A549 (cell line): ENCODE measurements around the gene RIOX2. TPM values are rescaled to one million over a fixed set of nuclear protein-coding genes. Genes with fewer than 3 reads are reported as not detected.

ENCODE experiments used
- ATAC-seq, 2 experiments: fragments of 200-7000 bp in 1 of 2; fragments of >200 bp in 1 of 2; cut with Nextera tagmentation in 1 of 2; cut with Tn5 transposase in 1 of 2; 3 replicates each; pipeline versions ENCODE4 v1.8.0 to v1.9.1; 2018 to 2020; ENCODE audit warnings: mild to moderate bottlenecking in 1 of 2, moderate library complexity in 1 of 2
- CTCF ChIA-PET: fragments of 300-600 bp; sonication (Branson Sonifier 250); formaldehyde crosslinking; extraction: SDS; loops from one replicate; lab custom pipeline; 2021; ENCODE audit warnings: antibody characterized with exemption, inconsistent platforms; lab: Yijun Ruan, JAX
- POLR2A ChIA-PET: fragments of 350-600 bp; formaldehyde crosslinking; extraction: SDS; loops from one replicate; lab custom pipeline; 2021; ENCODE audit warnings: antibody characterized with exemption, inconsistent platforms; lab: Yijun Ruan, JAX
- DNase-seq, 2 experiments: peaks; one replicate each; pipeline versions ENCODE4 v3.0.0 to v3.0.0-alpha.2; 2011 to 2016; ENCODE audit warnings: low read depth in 1 of 2, low spot score in 1 of 2
- FAIRE-seq: peaks from 2 replicates; lab custom pipeline; 2011; peaks lifted over from hg19 to GRCh38; lab: Jason Lieb, UNC
- H3K27ac ChIP-seq, 2 experiments: fragments of >200 bp; sonication (Bioruptor Twin); formaldehyde crosslinking; 3 replicates each; pipeline ENCODE4 v1.5.1; 2016 to 2017
- H3K4me1 ChIP-seq: fragments of >200 bp; sonication (Bioruptor Twin); formaldehyde crosslinking; 3 replicates; pipeline ENCODE4 v1.6.1; 2016
- H3K4me2 ChIP-seq: fragments of >200 bp; sonication (Bioruptor Twin); formaldehyde crosslinking; 3 replicates; pipeline ENCODE4 v1.6.1; 2016
- H3K4me3 ChIP-seq: fragments of >200 bp; sonication (Bioruptor Twin); formaldehyde crosslinking; 3 replicates; pipeline ENCODE4 v1.5.1; 2016
- H3K9me3 ChIP-seq: fragments of >200 bp; sonication (Bioruptor Twin); formaldehyde crosslinking; 3 replicates; pipeline ENCODE4 v1.6.1; 2016
- BHLHE40 ChIP-seq: IDR thresholded peaks from 2 replicates; pipeline ENCODE4 v1.6.1; 2012; ENCODE audit warnings: low read depth, low read length, inconsistent platforms
- CEBPB ChIP-seq, 2 experiments: fragments of >200 bp in 1 of 2; sonication (Bioruptor Twin) in 1 of 2; formaldehyde crosslinking in 1 of 2; IDR thresholded peaks; 2 replicates each; pipeline ENCODE4 v1.6.1; 2012 to 2016
- EHMT2 ChIP-seq: fragments of 200-600 bp; sonication (generic); IDR thresholded peaks from 2 replicates; pipeline ENCODE4 v1.6.1; 2016; ENCODE audit warnings: antibody characterized with exemption, low read depth, mild to moderate bottlenecking, moderate library complexity
- EP300 ChIP-seq, 2 experiments: fragments of >200 bp; sonication (Bioruptor Twin); formaldehyde crosslinking; IDR thresholded peaks; 2 replicates in 1 of 2; 3 replicates in 1 of 2; pipeline ENCODE4 v1.6.1; 2016 to 2017
- FOSB ChIP-seq: fragments of 250-450 bp; sonication (Bioruptor Pico); IDR thresholded peaks from 2 replicates; pipeline ENCODE4 v1.5.0; 2020; ENCODE audit warnings: mild to moderate bottlenecking, moderate library complexity
- HDAC2 ChIP-seq: fragments of 200-600 bp; sonication (generic); IDR thresholded peaks from 2 replicates; pipeline ENCODE4 v1.6.1; 2016
- HEYL ChIP-seq: fragments of 250-450 bp; sonication (Bioruptor Pico); IDR thresholded peaks from 2 replicates; pipeline ENCODE4 v1.8.0; 2021; ENCODE audit warnings: mild to moderate bottlenecking, moderate library complexity
- KDM5A ChIP-seq: fragments of 200-600 bp; sonication (generic); IDR thresholded peaks from 2 replicates; pipeline ENCODE4 v1.6.1; 2016; ENCODE audit warnings: antibody characterized with exemption, mild to moderate bottlenecking
- NR3C1 ChIP-seq: fragments of >200 bp; sonication (Bioruptor Twin); formaldehyde crosslinking; IDR thresholded peaks from 3 replicates; pipeline ENCODE4 v1.6.1; 2017
- POLR2A ChIP-seq: IDR thresholded peaks from 2 replicates; pipeline ENCODE4 v1.6.1; 2012; ENCODE audit warnings: mild to moderate bottlenecking, low read length
- RAD21 ChIP-seq, 2 experiments: fragments of >200 bp in 1 of 2; sonication (Bioruptor Twin) in 1 of 2; formaldehyde crosslinking in 1 of 2; IDR thresholded peaks in 1 of 2; conservative IDR thresholded peaks in 1 of 2; 2 replicates in 1 of 2; 3 replicates in 1 of 2; pipeline ENCODE4 v1.6.1; 2012 to 2018; ENCODE audit warnings: inconsistent platforms in 1 of 2
- RFX5 ChIP-seq: fragments of 450-650 bp; IDR thresholded peaks from 2 replicates; pipeline ENCODE4 v1.7.1; 2014; ENCODE audit warnings: antibody characterized with exemption, mild to moderate bottlenecking, moderate library complexity
- SMC3 ChIP-seq: fragments of >200 bp; sonication (Bioruptor Twin); formaldehyde crosslinking; IDR thresholded peaks from 3 replicates; pipeline ENCODE4 v1.6.1; 2018; ENCODE audit warnings: inconsistent platforms
- ZC3H11A ChIP-seq: fragments of 450-650 bp; IDR thresholded peaks from 2 replicates; pipeline ENCODE4 v1.6.1; 2014; ENCODE audit warnings: antibody characterized with exemption, mild to moderate bottlenecking
- WGBS: methylation state at CpG from one replicate; pipeline ENCODE4 v1.1.6; 2017; ENCODE audit errors: missing lambda C conversion rate; 5-methylcytosine and 5-hydroxymethylcytosine counted together
- polyA plus RNA-seq, 4 experiments: library from polyadenylated mRNA; depleted of rRNA in 3 of 4; stranded (reverse); fragments of >200 nt; fragmentation: RNase III in 1 of 4; extraction: RNeasy Plus Mini Kit Qiagen cat#74134 plus additional on column Dnase treatment in 1 of 4; gene quantifications; 2 replicates in 3 of 4; 3 replicates in 1 of 4; pipeline ENCODE4 v1.2.3, GENCODE V29; 2011 to 2017
- TF ChIP-seq, protein P1 (sequence below): fragments of >200 bp; sonication (Bioruptor Twin); formaldehyde crosslinking; IDR thresholded peaks from 3 replicates; pipeline ENCODE4 v1.5.1; 2016
- TF ChIP-seq, protein P2 (sequence below): fragments of 150-350 bp; IDR thresholded peaks from 2 replicates; pipeline ENCODE4 v1.6.1; 2014; ENCODE audit warnings: low read depth, mild to moderate bottlenecking, low read length
- TF ChIP-seq, protein P3 (sequence below): IDR thresholded peaks from 2 replicates; pipeline ENCODE4 v1.6.1; 2012
- TF ChIP-seq, protein P4 (sequence below): fragments of >200 bp; sonication (Bioruptor Twin); formaldehyde crosslinking; IDR thresholded peaks from 2 replicates; pipeline ENCODE4 v1.6.1; 2016

Gene RIOX2
- polyA plus RNA-seq, 2 of the 4 experiments (the other 2 are of a cell fraction), result 34.1 to 49.6 TPM

DNA sequence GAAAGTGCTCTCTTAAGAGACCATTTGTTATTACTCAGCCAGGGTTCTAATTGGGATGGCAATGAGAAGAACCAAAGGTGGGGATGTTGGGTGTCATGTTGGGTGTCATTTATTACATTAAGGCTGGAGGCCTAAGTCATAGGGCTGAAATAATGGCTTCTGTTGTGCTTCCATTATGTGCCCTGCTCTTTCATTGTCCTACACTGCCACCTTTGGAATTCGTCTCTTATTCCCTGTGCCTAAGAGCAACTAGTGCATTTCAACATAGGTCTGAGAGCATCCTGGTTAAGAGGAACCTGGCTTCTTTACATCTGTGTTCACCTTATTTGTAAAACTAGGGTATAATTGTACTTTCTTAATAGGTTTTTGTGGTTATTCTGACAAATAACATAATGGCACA is 32.2 kb downstream of the RIOX2 start:
- ATAC-seq (peak in 1 of 2 experiments; percentile 71; a peak in 3 of 6 replicates), DNase-seq (peak in 1 of 2 experiments; percentile 6), FAIRE-seq (no peak)
- 0 out of 5 replicates have a peak, but pooled peaks of 1 of the 2 experiments have one; percentile 24 for TF ChIP-seq RAD21 (conservative IDR thresholded peaks at IDR 0.05 in 1 of 2, IDR thresholded peaks at IDR 0.05 in 1 of 2)
- TF ChIP-seq ZC3H11A, result no peak
- no peak overlapping the region for H3K27ac ChIP-seq
- ChIA-PET POLR2A (no interaction called here), CTCF (interaction anchor here (0.7 kb wide), 1 partner anchor 49 kb away, joined by 3 read pairs; no protein-coding TSS in a partner anchor)
- H3K4me2 ChIP-seq, result no peak overlapping the region
- no peaks in the 10 kb centered on the region for H3K9me3 ChIP-seq
- no peaks in the 10 kb centered on the region for H3K4me1 ChIP-seq
- WGBS, result 70% methylated on average over 1 of the region's 1 CpG
- no peak overlapping the region for H3K4me3 ChIP-seq

DNA sequence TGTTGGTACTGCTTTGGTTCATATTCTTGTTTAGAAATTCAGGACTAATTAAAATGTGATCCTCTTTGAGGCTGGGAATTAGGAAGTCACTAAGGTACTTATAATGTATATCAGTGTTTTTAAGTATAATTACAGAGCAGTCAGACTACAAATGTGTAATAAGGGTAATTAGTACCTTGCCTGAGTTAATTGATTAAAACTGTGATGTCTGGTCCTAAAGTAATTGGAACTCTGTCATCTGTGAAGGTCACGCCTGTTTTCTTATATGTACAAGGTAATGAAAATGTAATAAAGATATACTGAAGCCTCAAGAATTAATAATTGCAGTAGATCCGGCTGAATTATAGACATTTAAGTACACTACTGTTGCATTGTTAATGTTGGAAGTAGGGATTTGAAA is 32.8 kb downstream of the RIOX2 start:
- FAIRE-seq (no peak), DNase-seq (no peak), ATAC-seq (no peak)
- WGBS, result 97% methylated on average over 2 of the region's 2 CpGs
- POLR2A ChIA-PET, result no interaction called here
- no peaks in the 10 kb centered on the region for H3K4me1 ChIP-seq
- H3K27ac ChIP-seq, result no peak overlapping the region
- CTCF ChIA-PET, result no interaction called here
- no peak overlapping the region for H3K4me3 ChIP-seq
- H3K4me2 ChIP-seq, result no peak overlapping the region
- no peaks in the 10 kb centered on the region for H3K9me3 ChIP-seq
- TF ChIP-seq CEBPB (IDR thresholded peaks at IDR 0.05) (no peak), NR3C1 (no peak), BHLHE40 (no peak), KDM5A (no peak)
- TF ChIP-seq, protein P1, sequence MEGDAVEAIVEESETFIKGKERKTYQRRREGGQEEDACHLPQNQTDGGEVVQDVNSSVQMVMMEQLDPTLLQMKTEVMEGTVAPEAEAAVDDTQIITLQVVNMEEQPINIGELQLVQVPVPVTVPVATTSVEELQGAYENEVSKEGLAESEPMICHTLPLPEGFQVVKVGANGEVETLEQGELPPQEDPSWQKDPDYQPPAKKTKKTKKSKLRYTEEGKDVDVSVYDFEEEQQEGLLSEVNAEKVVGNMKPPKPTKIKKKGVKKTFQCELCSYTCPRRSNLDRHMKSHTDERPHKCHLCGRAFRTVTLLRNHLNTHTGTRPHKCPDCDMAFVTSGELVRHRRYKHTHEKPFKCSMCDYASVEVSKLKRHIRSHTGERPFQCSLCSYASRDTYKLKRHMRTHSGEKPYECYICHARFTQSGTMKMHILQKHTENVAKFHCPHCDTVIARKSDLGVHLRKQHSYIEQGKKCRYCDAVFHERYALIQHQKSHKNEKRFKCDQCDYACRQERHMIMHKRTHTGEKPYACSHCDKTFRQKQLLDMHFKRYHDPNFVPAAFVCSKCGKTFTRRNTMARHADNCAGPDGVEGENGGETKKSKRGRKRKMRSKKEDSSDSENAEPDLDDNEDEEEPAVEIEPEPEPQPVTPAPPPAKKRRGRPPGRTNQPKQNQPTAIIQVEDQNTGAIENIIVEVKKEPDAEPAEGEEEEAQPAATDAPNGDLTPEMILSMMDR, result no peak
- TF ChIP-seq, protein P2, sequence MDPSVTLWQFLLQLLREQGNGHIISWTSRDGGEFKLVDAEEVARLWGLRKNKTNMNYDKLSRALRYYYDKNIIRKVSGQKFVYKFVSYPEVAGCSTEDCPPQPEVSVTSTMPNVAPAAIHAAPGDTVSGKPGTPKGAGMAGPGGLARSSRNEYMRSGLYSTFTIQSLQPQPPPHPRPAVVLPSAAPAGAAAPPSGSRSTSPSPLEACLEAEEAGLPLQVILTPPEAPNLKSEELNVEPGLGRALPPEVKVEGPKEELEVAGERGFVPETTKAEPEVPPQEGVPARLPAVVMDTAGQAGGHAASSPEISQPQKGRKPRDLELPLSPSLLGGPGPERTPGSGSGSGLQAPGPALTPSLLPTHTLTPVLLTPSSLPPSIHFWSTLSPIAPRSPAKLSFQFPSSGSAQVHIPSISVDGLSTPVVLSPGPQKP, result no peak
- TF ChIP-seq, all 56 proteins: peak for 0

DNA sequence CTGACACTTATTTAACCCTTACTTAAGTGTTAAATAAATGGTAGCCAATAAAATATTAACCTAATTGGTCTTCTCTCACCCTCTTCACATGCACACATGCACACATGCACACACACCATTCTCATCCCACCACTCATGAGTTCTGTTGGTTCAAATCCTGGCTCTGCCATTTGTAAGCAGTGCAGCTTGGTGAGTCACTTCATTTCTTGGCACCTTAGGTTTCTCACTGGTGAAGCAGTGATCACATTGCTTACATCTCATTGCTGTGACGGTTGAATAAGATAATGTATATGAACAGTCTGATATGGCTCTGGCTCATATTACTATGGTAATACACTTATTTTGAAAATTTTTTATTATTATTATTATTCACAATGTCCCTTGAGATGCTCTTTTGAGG is 33.8 kb downstream of the RIOX2 start:
- 90% methylated on average over 1 of the region's 1 CpG for WGBS
- Histone ChIP-seq H3K4me3 (no peak overlapping the region), H3K9me3 (no peaks in the 10 kb centered on the region), H3K27ac (no peak overlapping the region), H3K4me1 (no peaks in the 10 kb centered on the region), H3K4me2 (no peak overlapping the region)
- DNase-seq (no peak), FAIRE-seq (no peak), ATAC-seq (no peak)
- POLR2A ChIA-PET, result no interaction called here
- CTCF ChIA-PET, result no interaction called here
- TF ChIP-seq EHMT2 (no peak), NR3C1 (no peak), SMC3 (no peak), EP300 (IDR thresholded peaks at IDR 0.05) (no peak), HEYL (CRISPR knock-in tag) (no peak), BHLHE40 (no peak), POLR2A (no peak), RFX5 (no peak), HDAC2 (no peak), FOSB (CRISPR knock-in tag) (no peak)
- TF ChIP-seq, protein P3, sequence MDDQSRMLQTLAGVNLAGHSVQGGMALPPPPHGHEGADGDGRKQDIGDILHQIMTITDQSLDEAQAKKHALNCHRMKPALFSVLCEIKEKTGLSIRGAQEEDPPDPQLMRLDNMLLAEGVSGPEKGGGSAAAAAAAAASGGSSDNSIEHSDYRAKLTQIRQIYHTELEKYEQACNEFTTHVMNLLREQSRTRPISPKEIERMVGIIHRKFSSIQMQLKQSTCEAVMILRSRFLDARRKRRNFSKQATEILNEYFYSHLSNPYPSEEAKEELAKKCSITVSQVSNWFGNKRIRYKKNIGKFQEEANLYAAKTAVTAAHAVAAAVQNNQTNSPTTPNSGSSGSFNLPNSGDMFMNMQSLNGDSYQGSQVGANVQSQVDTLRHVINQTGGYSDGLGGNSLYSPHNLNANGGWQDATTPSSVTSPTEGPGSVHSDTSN, result no peak
- TF ChIP-seq, protein P4, sequence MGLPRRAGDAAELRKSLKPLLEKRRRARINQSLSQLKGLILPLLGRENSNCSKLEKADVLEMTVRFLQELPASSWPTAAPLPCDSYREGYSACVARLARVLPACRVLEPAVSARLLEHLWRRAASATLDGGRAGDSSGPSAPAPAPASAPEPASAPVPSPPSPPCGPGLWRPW, result no peak
